Kasumi-1 (cell line): ENCODE measurements around the gene B3GNT8.
"Not testable (repeated sequence)": the region's sequence is repeated elsewhere in the genome, so short reads cannot be mapped to it uniquely, and the experiment has no call there.

Source experiments
- DNase-seq, 2 experiments: peaks; one replicate each; lab custom pipeline; 2025; lab: John Stamatoyannopoulos, UW

Gene B3GNT8

GRCh38 chr19:41386442-41386841 is 40.7 kb downstream of the B3GNT8 start:
- DNase-seq, result no peak

- DNase-seq, result no peak
Observed at GRCh38 chr19:41384351-41384750, 42.8 kb downstream of the B3GNT8 start.

GRCh38 chr19:41381536-41381935 is 45.6 kb downstream of the B3GNT8 start:
- DNase-seq, result not testable (repeated sequence)

GRCh38 chr19:41377977-41378709 is 49.0 kb downstream of the B3GNT8 start:
- DNase-seq, result peak; percentile 23 to 25

- DNase-seq, result no peak
Observed at GRCh38 chr19:41376998-41377365, 50.2 kb downstream of the B3GNT8 start.

- peak in 1 of 2 experiments; percentile 3 for DNase-seq
Observed at GRCh38 chr19:41376241-41376997, 50.8 kb downstream of the B3GNT8 start, which contains the start of gene TMEM91. TMEM91 (plus strand) TSS chr19:41376533; CDS start chr19:41378310, 1,777 bp downstream.
